HG02571 (cell line): ENCODE measurements around the gene SH2D5.
"Not testable (repeated sequence)": the region's sequence is repeated elsewhere in the genome, so short reads cannot be mapped to it uniquely, and the experiment has no call there.

Experiments used
- ATAC-seq: cut with Tn5 transposase; IDR thresholded peaks from one replicate; pipeline ENCODE4 v1.9.1; 2021; ENCODE audit warnings: mild to moderate bottlenecking, moderate library complexity; ENCODE audit not compliant: unreplicated experiment

SH2D5 gene

GRCh38 chr1:20696397-20697333 is 35.8 kb downstream of the SH2D5 start:
- no peak for ATAC-seq

GRCh38 chr1:20695515-20695914 is 37.0 kb downstream of the SH2D5 start:
- no peak for ATAC-seq

- ATAC-seq, result no peak
Measured at GRCh38 chr1:20693623-20694022, 38.9 kb downstream of the SH2D5 start.

- no peak for ATAC-seq
Measured at GRCh38 chr1:20691872-20692271, 40.6 kb downstream of the SH2D5 start.

GRCh38 chr1:20689645-20690056 is 42.9 kb downstream of the SH2D5 start:
- no peak for ATAC-seq

- ATAC-seq, result no peak
Measured at GRCh38 chr1:20686883-20687725, 45.4 kb downstream of the SH2D5 start.

GRCh38 chr1:20685741-20686140 is 46.8 kb downstream of the SH2D5 start:
- no peak for ATAC-seq

- ATAC-seq, result no peak
Measured at GRCh38 chr1:20685099-20685662, 47.3 kb downstream of the SH2D5 start.

GRCh38 chr1:20684651-20685050 is 47.9 kb downstream of the SH2D5 start:
- ATAC-seq, result no peak

- no peak for ATAC-seq
Measured at GRCh38 chr1:20684050-20684620, 48.4 kb downstream of the SH2D5 start.

GRCh38 chr1:20683614-20684013 is 48.9 kb downstream of the SH2D5 start:
- ATAC-seq, result no peak

GRCh38 chr1:20682571-20683236 is 49.8 kb downstream of the SH2D5 start:
- ATAC-seq, result no peak

GRCh38 chr1:20681999-20682398 is 50.5 kb downstream of the SH2D5 start:
- ATAC-seq, result no peak

GRCh38 chr1:20680269-20680668 is 52.2 kb downstream of the SH2D5 start:
- ATAC-seq, result no peak

GRCh38 chr1:20678599-20678998 is 53.9 kb downstream of the SH2D5 start:
- ATAC-seq, result no peak

GRCh38 chr1:20673626-20674025 is 58.9 kb downstream of the SH2D5 start:
- not testable (repeated sequence) for ATAC-seq

GRCh38 chr1:20672265-20672632 is 60.3 kb downstream of the SH2D5 start:
- no peak for ATAC-seq

GRCh38 chr1:20670936-20671335 is 61.6 kb downstream of the SH2D5 start:
- ATAC-seq, result no peak
